Panc1 (cell line): ENCODE data around the gene MCM9.

Source experiments
- POLR2AphosphoS5 ChIP-seq: IDR thresholded peaks from 2 replicates; pipeline ENCODE4 v1.6.1; 2012; ENCODE audit warnings: mild to moderate bottlenecking, low read depth, low read length, moderate library complexity
- TCF7L2 ChIP-seq: IDR thresholded peaks from 2 replicates; pipeline ENCODE4 v1.6.1; 2011; ENCODE audit warnings: mild to moderate bottlenecking, low read depth, low read length, inconsistent platforms
- TF ChIP-seq, protein P1 (sequence below): fragments of 450-650 bp; IDR thresholded peaks from 2 replicates; pipeline ENCODE4 v1.5.1; 2017; ENCODE audit warnings: mild to moderate bottlenecking
- TF ChIP-seq, protein P2 (sequence below), 2 experiments: IDR thresholded peaks; 2 replicates each; pipeline ENCODE4 v1.6.1; 2011 to 2012; ENCODE audit warnings: low read depth in 2 of 2, control low read depth in 1 of 2, low read length in 1 of 2, mild to moderate bottlenecking in 1 of 2, moderate library complexity in 1 of 2; ENCODE audit not compliant: insufficient read depth in 1 of 2

DNA sequence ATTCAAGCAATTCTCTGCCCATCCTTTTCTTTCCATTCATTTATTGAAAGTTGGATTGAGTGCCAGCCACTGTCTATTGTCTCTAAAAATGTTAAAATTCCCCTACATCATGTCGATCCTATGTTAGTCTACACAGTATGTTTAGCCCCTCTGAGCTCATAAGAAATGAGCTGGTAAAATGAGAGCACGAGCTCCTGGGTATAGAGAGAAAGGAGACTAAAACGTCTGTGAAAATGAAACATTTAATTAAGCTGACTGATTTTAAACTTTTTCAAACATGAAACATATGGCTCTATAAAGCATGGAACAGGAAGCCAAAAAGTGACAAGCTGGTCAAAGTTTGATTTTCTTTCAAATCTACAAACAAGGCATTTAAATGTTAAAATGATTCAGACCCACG is 145.0 kb downstream of the MCM9 start:
- TF ChIP-seq, protein P1, sequence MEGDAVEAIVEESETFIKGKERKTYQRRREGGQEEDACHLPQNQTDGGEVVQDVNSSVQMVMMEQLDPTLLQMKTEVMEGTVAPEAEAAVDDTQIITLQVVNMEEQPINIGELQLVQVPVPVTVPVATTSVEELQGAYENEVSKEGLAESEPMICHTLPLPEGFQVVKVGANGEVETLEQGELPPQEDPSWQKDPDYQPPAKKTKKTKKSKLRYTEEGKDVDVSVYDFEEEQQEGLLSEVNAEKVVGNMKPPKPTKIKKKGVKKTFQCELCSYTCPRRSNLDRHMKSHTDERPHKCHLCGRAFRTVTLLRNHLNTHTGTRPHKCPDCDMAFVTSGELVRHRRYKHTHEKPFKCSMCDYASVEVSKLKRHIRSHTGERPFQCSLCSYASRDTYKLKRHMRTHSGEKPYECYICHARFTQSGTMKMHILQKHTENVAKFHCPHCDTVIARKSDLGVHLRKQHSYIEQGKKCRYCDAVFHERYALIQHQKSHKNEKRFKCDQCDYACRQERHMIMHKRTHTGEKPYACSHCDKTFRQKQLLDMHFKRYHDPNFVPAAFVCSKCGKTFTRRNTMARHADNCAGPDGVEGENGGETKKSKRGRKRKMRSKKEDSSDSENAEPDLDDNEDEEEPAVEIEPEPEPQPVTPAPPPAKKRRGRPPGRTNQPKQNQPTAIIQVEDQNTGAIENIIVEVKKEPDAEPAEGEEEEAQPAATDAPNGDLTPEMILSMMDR, result no peak
- TF ChIP-seq POLR2AphosphoS5, result no peak
- TF ChIP-seq, protein P2, sequence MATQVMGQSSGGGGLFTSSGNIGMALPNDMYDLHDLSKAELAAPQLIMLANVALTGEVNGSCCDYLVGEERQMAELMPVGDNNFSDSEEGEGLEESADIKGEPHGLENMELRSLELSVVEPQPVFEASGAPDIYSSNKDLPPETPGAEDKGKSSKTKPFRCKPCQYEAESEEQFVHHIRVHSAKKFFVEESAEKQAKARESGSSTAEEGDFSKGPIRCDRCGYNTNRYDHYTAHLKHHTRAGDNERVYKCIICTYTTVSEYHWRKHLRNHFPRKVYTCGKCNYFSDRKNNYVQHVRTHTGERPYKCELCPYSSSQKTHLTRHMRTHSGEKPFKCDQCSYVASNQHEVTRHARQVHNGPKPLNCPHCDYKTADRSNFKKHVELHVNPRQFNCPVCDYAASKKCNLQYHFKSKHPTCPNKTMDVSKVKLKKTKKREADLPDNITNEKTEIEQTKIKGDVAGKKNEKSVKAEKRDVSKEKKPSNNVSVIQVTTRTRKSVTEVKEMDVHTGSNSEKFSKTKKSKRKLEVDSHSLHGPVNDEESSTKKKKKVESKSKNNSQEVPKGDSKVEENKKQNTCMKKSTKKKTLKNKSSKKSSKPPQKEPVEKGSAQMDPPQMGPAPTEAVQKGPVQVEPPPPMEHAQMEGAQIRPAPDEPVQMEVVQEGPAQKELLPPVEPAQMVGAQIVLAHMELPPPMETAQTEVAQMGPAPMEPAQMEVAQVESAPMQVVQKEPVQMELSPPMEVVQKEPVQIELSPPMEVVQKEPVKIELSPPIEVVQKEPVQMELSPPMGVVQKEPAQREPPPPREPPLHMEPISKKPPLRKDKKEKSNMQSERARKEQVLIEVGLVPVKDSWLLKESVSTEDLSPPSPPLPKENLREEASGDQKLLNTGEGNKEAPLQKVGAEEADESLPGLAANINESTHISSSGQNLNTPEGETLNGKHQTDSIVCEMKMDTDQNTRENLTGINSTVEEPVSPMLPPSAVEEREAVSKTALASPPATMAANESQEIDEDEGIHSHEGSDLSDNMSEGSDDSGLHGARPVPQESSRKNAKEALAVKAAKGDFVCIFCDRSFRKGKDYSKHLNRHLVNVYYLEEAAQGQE (IDR thresholded peaks at IDR 0.05; ENCODE audit: insufficient read depth in 1 of 2, low read depth in 2 of 2, low read length in 1 of 2), result no peak
- no peak for TF ChIP-seq TCF7L2
